GM15510 (cell line): ENCODE measurements around the gene PACS2.

Experiments
- POLR2A ChIP-seq: IDR thresholded peaks from 3 replicates; pipeline ENCODE4 v1.6.1; 2011; ENCODE audit warnings: borderline replicate concordance; ENCODE audit not compliant: insufficient read length; ENCODE audit errors: extremely low read depth

PACS2 gene

GRCh38 chr14:105388110-105388951 is 73.8 kb downstream of the PACS2 start:
- TF ChIP-seq POLR2A, result no peak

- TF ChIP-seq POLR2A, result no peak
These were observed 74.4 kb downstream of the PACS2 start for GRCh38 chr14:105388976-105389375.

GRCh38 chr14:105389534-105389933 is 75.0 kb downstream of the PACS2 start:
- no peak for TF ChIP-seq POLR2A

- TF ChIP-seq POLR2A, result no peak
These were observed 75.7 kb downstream of the PACS2 start for GRCh38 chr14:105389976-105390848.

GRCh38 chr14:105390849-105391500 is 76.4 kb downstream of the PACS2 start:
- TF ChIP-seq POLR2A, result no peak

GRCh38 chr14:105391541-105391940 is 77.0 kb downstream of the PACS2 start:
- TF ChIP-seq POLR2A, result no peak

GRCh38 chr14:105392131-105393090 is 77.9 kb downstream of the PACS2 start:
- no peak for TF ChIP-seq POLR2A

GRCh38 chr14:105393151-105393550 is 78.6 kb downstream of the PACS2 start:
- no peak for TF ChIP-seq POLR2A

GRCh38 chr14:105394714-105395537 is 80.4 kb downstream of the PACS2 start:
- TF ChIP-seq POLR2A, result no peak

- TF ChIP-seq POLR2A, result no peak
These were observed 80.9 kb downstream of the PACS2 start for GRCh38 chr14:105395538-105395854.

- TF ChIP-seq POLR2A, result no peak
These were observed 82.9 kb downstream of the PACS2 start for GRCh38 chr14:105397350-105397931.

- TF ChIP-seq POLR2A, result peak; percentile 86
These were observed 83.6 kb downstream of the PACS2 start, which contains the start of gene TEX22 for GRCh38 chr14:105398044-105398725. Gene TEX22, plus strand, starts transcription at chr14:105398538. Its CDS starts 803 bp downstream, at chr14:105399341.
